Neuronal stem cell (in vitro differentiated cells): ENCODE data around the gene CTNS.

Source experiments
- DNase-seq: peaks from one replicate; pipeline ENCODE4 v3.0.0-alpha.2; 2013; ENCODE audit warnings: low spot score
- H2AFZ ChIP-seq: one replicate; pipeline ENCODE4 v1.6.1; 2013; ENCODE audit warnings: mild to moderate bottlenecking, low read length, inconsistent platforms
- H2AK5ac ChIP-seq: 2 replicates; pipeline ENCODE4 v1.6.1; 2013; ENCODE audit warnings: low read depth, mild to moderate bottlenecking, inconsistent platforms, low read length, moderate library complexity, mixed read lengths
- H2BK120ac ChIP-seq: 2 replicates; pipeline ENCODE4 v1.6.1; 2013; ENCODE audit warnings: low read depth, mild to moderate bottlenecking, inconsistent platforms, low read length, moderate library complexity, mixed read lengths
- H2BK12ac ChIP-seq: one replicate; pipeline ENCODE4 v1.6.1; 2013; ENCODE audit warnings: low read length, inconsistent platforms
- H2BK15ac ChIP-seq: 2 replicates; pipeline ENCODE4 v1.6.1; 2013; ENCODE audit warnings: mild to moderate bottlenecking, low read length, inconsistent platforms, mixed read lengths
- H2BK5ac ChIP-seq: one replicate; pipeline ENCODE4 v1.6.1; 2013; ENCODE audit warnings: inconsistent platforms, mild to moderate bottlenecking, low read length, moderate library complexity
- H3K14ac ChIP-seq: one replicate; pipeline ENCODE4 v1.6.1; 2013; ENCODE audit warnings: low read length, inconsistent platforms
- H3K18ac ChIP-seq: 2 replicates; pipeline ENCODE4 v1.6.1; 2013; ENCODE audit warnings: low read length, inconsistent platforms
- H3K23ac ChIP-seq: 2 replicates; pipeline ENCODE4 v1.6.1; 2013; ENCODE audit warnings: low read depth, mild to moderate bottlenecking, mixed read lengths, low read length, inconsistent platforms; ENCODE audit not compliant: poor library complexity
- H3K27ac ChIP-seq: replicated peaks from 3 replicates; pipeline ENCODE4 v1.5.1; 2013; ENCODE audit warnings: low read length, inconsistent platforms
- H3K27me3 ChIP-seq, 3 experiments: 2 replicates each; pipeline ENCODE4 v1.6.1; 2013; ENCODE audit warnings: low read length in 3 of 3, mild to moderate bottlenecking in 2 of 3, inconsistent platforms in 1 of 3, low read depth in 1 of 3, mixed read lengths in 1 of 3, moderate library complexity in 1 of 3; ENCODE audit not compliant: control insufficient read depth in 3 of 3, insufficient read depth in 3 of 3
- H3K36me3 ChIP-seq, 2 donors: replicated peaks in 1 of 2; 2 replicates each; pipeline ENCODE4 v1.6.1; 2013; ENCODE audit warnings: low read length in 2 of 2; ENCODE audit not compliant: control insufficient read depth in 2 of 2, insufficient read depth in 2 of 2
- H3K4ac ChIP-seq: 2 replicates; pipeline ENCODE4 v1.6.1; 2013; ENCODE audit warnings: inconsistent platforms, mild to moderate bottlenecking, low read length, moderate library complexity
- H3K4me1 ChIP-seq, 2 donors: 1 replicate in 1 of 2; 2 replicates in 1 of 2; pipeline ENCODE4 v1.6.1; 2013; ENCODE audit warnings: low read length in 2 of 2, low read depth in 1 of 2; ENCODE audit not compliant: control insufficient read depth in 2 of 2, insufficient read depth in 1 of 2
- H3K4me2 ChIP-seq: one replicate; pipeline ENCODE4 v1.6.1; 2013; ENCODE audit warnings: mild to moderate bottlenecking, low read length, inconsistent platforms; ENCODE audit not compliant: insufficient read depth, poor library complexity, severe bottlenecking
- H3K4me3 ChIP-seq, 2 donors: 2 replicates each; pipeline ENCODE4 v1.5.1; 2013; ENCODE audit warnings: low read length in 2 of 2, mild to moderate bottlenecking in 2 of 2, inconsistent platforms in 1 of 2, moderate library complexity in 1 of 2
- H3K79me1 ChIP-seq: one replicate; pipeline ENCODE4 v1.6.1; 2013; ENCODE audit warnings: low read depth, mild to moderate bottlenecking, inconsistent platforms, low read length, moderate library complexity
- H3K9ac ChIP-seq: one replicate; pipeline ENCODE4 v1.6.1; 2013; ENCODE audit warnings: mild to moderate bottlenecking, low read depth, low read length, inconsistent platforms; ENCODE audit not compliant: poor library complexity
- H3K9me3 ChIP-seq, 2 donors: replicated peaks in 1 of 2; 2 replicates each; pipeline versions ENCODE3 to v1.6.1; 2013; ENCODE audit warnings: low read length in 2 of 2, mild to moderate bottlenecking in 2 of 2, inconsistent platforms in 1 of 2, low read depth in 1 of 2, mixed read lengths in 1 of 2, moderate library complexity in 1 of 2; ENCODE audit not compliant: control insufficient read depth in 2 of 2, insufficient read depth in 1 of 2
- H4K8ac ChIP-seq: one replicate; pipeline ENCODE4 v1.6.1; 2013; ENCODE audit warnings: low read depth, mild to moderate bottlenecking, inconsistent platforms, low read length, moderate library complexity
- H4K91ac ChIP-seq: one replicate; pipeline ENCODE4 v1.6.1; 2013; ENCODE audit warnings: low read length, low read depth, mild to moderate bottlenecking, inconsistent platforms; ENCODE audit not compliant: poor library complexity
- WGBS, 2 donors: extraction: QIAGEN DNeasy Blood & Tissue Kit; methylation state at CpG; one replicate each; pipeline ENCODE4 v1.1.7; 2013; ENCODE audit warnings: missing lambda C conversion rate in 2 of 2, mixed read lengths in 1 of 2; ENCODE audit not compliant: insufficient read length in 2 of 2, insufficient replicate concordance in 1 of 2; ENCODE audit errors: extremely low coverage in 2 of 2; 5-methylcytosine and 5-hydroxymethylcytosine counted together

Gene CTNS

DNA sequence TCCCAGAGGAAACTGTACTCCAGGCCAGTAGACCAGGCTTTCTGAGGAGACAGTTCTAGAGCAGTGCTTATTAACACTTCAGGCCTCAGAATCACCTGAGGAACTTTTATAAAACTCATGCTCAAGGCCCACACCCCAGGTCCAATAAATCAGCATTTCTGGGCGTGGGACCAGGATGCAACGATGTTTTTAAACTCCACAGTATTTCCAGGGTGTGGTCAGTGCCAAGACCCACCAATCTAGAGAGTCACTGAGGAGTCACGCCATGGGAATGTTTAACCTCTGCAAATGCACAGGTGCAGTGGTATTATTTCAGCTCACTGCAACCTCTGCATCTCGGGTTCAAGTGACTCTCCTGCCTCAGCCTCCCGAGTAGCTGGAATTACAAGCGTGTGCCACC is 23.4 kb upstream of the CTNS start:
- no peak overlapping the region for H3K4me3 ChIP-seq
- H2BK120ac ChIP-seq = no peak overlapping the region
- H3K9ac ChIP-seq = no peak overlapping the region
- H2AK5ac ChIP-seq = no peak overlapping the region
- H3K4ac ChIP-seq = no peak overlapping the region
- H3K27ac ChIP-seq = no peak overlapping the region
- peaks cover 5 to 10% of the 10 kb centered on the region in 2 donors for H3K9me3 ChIP-seq
- no peak overlapping the region for H2BK5ac ChIP-seq
- no peak overlapping the region for H2AFZ ChIP-seq
- no peaks in the 10 kb centered on the region for H3K4me1 ChIP-seq
- no peak overlapping the region for H3K18ac ChIP-seq
- no peak overlapping the region for H4K8ac ChIP-seq
- whole genome bisulfite sequencing, 2 donors = no CpG with 5 or more reads among the region's 6 CpGs
- H2BK12ac ChIP-seq = no peak overlapping the region
- peaks cover 3% of the 10 kb centered on the region for H3K79me1 ChIP-seq
- H2BK15ac ChIP-seq = no peak overlapping the region
- no peak overlapping the region for H3K14ac ChIP-seq
- H4K91ac ChIP-seq = no peak overlapping the region
- H3K4me2 ChIP-seq = no peak overlapping the region
- DNase-seq = no peak
- H3K23ac ChIP-seq = no peak overlapping the region
- H3K27me3 ChIP-seq = no peaks in the 10 kb centered on the region
- H3K36me3 ChIP-seq = peaks cover 44 to 83% of the 10 kb centered on the region in 2 donors

DNA sequence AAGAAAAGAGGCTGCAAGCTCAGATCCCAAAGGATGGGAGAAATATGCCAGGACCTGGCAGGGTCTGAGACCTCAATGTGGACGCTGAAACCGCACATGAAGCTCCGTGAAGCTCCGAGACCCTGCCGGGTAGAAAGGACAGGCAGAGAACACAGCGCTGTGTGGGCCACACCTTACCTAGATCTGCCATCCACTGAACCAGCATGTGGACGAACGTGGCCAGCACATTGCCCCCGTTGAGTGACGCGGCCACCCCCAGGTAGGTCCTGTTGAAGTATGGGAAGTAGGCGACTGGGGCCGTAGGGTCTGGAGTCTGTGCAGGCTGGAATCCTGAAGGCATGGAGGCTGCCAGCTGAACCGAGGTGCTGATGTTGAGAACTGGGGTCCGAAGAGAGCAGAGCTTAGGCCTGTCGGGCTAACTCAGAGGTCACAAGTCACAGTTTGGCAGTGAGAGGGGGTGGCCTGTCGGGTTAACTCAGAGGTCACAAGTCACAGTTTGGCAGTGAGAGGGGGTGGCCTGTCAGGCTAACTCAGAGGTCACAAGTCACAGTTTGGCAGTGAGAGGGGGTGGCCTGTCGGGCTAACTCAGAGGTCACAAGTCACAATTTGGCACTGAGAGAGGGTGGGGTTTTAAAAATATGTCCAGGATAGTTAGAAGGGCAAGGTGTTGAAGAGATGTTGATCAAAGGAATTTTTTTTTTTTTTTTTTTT is 21.2 kb upstream of the CTNS start:
- Histone ChIP-seq H4K8ac (no peak overlapping the region), H3K18ac (no peak overlapping the region), H3K4me3 (peak overlapping the region in 1 of 2 donors; percentile 5), H2BK12ac (no peak overlapping the region), H2BK5ac (no peak overlapping the region), H3K14ac (no peak overlapping the region), H3K9me3 (peaks cover 5 to 16% of the 10 kb centered on the region in 2 donors), H3K4me2 (no peak overlapping the region), H3K4ac (no peak overlapping the region), H4K91ac (no peak overlapping the region), H2BK15ac (no peak overlapping the region), H3K27me3 (no peaks in the 10 kb centered on the region), H2AFZ (no peak overlapping the region), H3K23ac (no peak overlapping the region), H3K4me1 (no peaks in the 10 kb centered on the region), H2AK5ac (no peak overlapping the region), H3K9ac (no peak overlapping the region), H3K36me3 (peaks cover 28 to 79% of the 10 kb centered on the region in 2 donors), H2BK120ac (no peak overlapping the region), H3K79me1 (peaks cover 3% of the 10 kb centered on the region), H3K27ac (no peak overlapping the region)
- WGBS, 2 donors = no CpG with 5 or more reads among the region's 18 CpGs
- DNase-seq = no peak

DNA sequence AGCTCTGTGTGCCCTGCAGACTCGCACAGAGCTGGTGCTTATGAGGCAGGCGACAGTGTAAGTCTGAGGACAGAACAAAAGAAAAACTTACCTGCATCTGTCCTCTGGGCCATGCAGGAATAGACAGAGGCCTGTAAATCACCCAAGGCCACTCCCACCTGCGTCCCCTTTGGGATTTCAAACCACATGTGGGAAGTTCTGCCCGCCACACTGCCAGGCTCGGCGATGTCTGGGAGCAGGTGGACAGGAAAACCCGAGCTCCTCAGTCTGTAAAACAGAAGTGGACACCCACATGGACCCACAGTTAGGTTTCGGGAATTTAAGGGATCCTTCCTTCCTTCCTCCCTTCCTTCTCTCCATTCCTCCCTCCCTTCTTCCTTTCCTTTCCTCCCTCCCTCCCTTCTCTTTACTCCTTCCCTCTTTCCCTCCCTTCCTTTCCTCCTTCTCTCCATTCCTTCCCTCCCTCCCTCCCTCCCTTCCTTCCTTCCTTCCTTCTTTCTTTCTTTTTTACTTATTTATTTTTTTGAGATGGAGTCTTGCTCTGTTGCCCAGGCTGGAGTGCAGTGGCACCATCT is 15.3 kb upstream of the CTNS start:
- H4K91ac ChIP-seq = no peak overlapping the region
- H2AFZ ChIP-seq = no peak overlapping the region
- no peak overlapping the region for H3K4me2 ChIP-seq
- no CpG with 5 or more reads among the region's 8 CpGs for WGBS, 2 donors
- H2BK12ac ChIP-seq = no peak overlapping the region
- no peak overlapping the region for H3K18ac ChIP-seq
- H3K14ac ChIP-seq = no peak overlapping the region
- no peak overlapping the region for H2BK120ac ChIP-seq
- no peaks in the 10 kb centered on the region for H3K4me1 ChIP-seq
- no peak overlapping the region for H2BK5ac ChIP-seq
- H2AK5ac ChIP-seq = no peak overlapping the region
- no peak overlapping the region for H3K4ac ChIP-seq
- no peak overlapping the region for H3K9ac ChIP-seq
- H2BK15ac ChIP-seq = no peak overlapping the region
- H3K4me3 ChIP-seq = no peak overlapping the region
- no peaks in the 10 kb centered on the region for H3K79me1 ChIP-seq
- DNase-seq = no peak
- H3K9me3 ChIP-seq = peaks cover 4 to 16% of the 10 kb centered on the region in 2 donors
- H3K27me3 ChIP-seq = no peaks in the 10 kb centered on the region
- H3K36me3 ChIP-seq = peaks cover 37 to 76% of the 10 kb centered on the region in 2 donors
- H4K8ac ChIP-seq = no peak overlapping the region
- H3K27ac ChIP-seq = no peak overlapping the region
- no peak overlapping the region for H3K23ac ChIP-seq

DNA sequence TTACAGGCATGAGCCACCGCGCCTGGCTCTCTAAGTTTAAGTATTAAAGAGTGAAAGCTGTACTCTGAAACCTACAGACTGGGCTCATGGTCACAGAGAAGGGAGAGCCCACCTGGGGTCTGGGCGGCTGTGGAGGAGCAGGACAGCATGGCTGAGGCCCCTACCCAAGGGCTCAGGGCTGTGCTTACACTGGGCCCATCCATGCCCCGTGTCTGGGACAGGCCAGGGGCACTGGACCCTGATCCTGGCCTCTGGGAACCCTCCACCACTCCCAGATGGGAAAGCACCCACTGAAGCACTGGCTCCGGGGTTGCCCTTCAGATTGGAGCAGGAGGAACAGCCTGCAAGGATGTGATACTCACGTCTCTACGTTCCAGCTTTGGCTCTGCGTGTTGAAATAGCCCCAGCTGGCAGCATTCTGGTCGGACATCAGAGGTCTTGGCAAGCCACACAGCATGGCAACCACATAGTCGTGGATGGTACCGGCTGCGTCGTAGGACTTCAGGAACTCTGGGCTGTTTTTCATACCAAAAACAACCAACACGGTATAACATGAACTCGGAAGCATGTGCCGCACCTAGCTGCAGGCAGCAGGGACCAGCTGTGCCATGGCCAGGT is 13.5 kb upstream of the CTNS start:
- Histone ChIP-seq H4K8ac (no peak overlapping the region), H3K4ac (no peak overlapping the region), H3K9ac (peak overlapping the region; percentile 30), H2BK5ac (no peak overlapping the region), H2AK5ac (no peak overlapping the region), H3K4me1 (no peaks in the 10 kb centered on the region), H3K4me2 (no peak overlapping the region), H2AFZ (no peak overlapping the region), H3K36me3 (peaks cover 32 to 75% of the 10 kb centered on the region in 2 donors), H3K23ac (peak overlapping the region; percentile 31), H3K27me3 (no peaks in the 10 kb centered on the region), H3K79me1 (no peaks in the 10 kb centered on the region), H3K9me3 (peaks cover 0 to 7% of the 10 kb centered on the region in 2 donors), H4K91ac (no peak overlapping the region), H3K4me3 (no peak overlapping the region), H2BK15ac (no peak overlapping the region), H3K14ac (no peak overlapping the region), H3K18ac (no peak overlapping the region), H3K27ac (no peak overlapping the region), H2BK120ac (no peak overlapping the region), H2BK12ac (no peak overlapping the region)
- no CpG with 5 or more reads among the region's 16 CpGs for WGBS, 2 donors
- DNase-seq = no peak
